Measurements from ENCODE around the gene IL10.
A peak's percentile ranks its signal among the peaks of the same experiment; 100 is the strongest.
"Not testable (repeated sequence)": the region's sequence is repeated elsewhere in the genome, so short reads cannot be mapped to it uniquely, and the experiment has no call there.

The IL10 gene

DNA sequence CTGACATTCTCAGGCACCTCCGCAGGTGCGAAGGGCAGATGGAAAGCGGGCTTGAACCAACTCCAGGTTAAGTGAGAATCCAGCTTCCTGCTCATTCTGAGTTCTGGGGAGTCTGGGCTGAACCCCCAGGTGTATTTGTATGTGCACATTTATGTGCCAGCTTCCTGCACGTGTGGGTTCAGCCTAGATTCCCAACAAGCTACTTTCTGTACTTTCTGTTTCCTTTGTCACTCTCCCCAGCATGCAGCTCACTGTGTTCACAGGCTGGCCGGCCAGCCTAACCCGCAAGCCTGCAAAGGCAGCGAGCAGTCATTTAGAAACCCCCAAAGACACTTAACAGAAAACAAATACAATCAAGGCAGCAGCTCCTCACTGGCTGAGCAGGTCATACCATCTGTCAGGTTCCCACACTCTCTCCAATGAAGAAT, 3.0 kb downstream of the IL10 start:
- TF ChIP-seq, protein P1, sequence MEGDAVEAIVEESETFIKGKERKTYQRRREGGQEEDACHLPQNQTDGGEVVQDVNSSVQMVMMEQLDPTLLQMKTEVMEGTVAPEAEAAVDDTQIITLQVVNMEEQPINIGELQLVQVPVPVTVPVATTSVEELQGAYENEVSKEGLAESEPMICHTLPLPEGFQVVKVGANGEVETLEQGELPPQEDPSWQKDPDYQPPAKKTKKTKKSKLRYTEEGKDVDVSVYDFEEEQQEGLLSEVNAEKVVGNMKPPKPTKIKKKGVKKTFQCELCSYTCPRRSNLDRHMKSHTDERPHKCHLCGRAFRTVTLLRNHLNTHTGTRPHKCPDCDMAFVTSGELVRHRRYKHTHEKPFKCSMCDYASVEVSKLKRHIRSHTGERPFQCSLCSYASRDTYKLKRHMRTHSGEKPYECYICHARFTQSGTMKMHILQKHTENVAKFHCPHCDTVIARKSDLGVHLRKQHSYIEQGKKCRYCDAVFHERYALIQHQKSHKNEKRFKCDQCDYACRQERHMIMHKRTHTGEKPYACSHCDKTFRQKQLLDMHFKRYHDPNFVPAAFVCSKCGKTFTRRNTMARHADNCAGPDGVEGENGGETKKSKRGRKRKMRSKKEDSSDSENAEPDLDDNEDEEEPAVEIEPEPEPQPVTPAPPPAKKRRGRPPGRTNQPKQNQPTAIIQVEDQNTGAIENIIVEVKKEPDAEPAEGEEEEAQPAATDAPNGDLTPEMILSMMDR (IDR thresholded peaks at IDR 0.05; ENCODE audit: low read depth, low read length, missing control alignments), result no peak
- DNase-seq (ENCODE audit: low read depth), result no peak
- H3K4me3 ChIP-seq (ENCODE audit: low read depth, low read length), result no peak overlapping the region
- in situ Hi-C loops (cut with HindIII; ENCODE audit: low sequenced_read_pairs), result no loop called here

DNA sequence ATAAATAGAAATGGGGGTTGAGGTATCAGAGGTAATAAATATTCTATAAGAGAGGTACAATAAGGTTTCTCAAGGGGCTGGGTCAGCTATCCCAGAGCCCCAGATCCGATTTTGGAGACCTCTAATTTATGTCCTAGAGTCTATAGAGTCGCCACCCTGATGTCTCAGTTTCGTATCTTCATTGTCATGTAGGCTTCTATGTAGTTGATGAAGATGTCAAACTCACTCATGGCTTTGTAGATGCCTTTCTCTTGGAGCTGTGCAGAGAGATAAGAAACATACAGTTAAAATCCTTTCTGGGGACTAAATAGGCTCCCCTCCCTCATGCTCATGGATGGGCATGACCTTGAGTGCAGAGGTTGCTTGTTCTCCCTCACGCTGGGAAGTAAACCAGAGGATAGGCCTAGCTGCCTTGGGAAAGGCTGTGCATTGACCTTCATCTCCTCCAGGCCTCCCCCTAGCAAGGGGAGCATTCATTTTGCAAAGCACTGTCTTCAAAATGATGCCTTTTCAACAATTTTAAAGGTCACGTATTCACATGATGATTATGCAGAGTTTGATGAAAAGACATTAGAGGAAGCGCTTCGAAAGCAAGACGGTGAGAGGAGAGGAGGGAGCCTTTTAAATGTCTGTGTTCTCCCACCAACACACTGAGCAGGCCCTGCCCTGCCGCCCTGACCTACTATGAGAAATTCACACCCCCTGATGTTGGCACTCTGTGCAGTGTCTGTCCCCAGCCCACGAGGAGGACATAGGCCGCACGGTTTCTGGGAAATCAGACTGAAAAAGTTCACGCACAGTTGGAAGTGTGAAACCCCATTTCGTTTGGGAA, 3.6 kb downstream of the IL10 start:
- no peak overlapping the region for H3K4me3 ChIP-seq (ENCODE audit: low read depth, low read length)
- in situ Hi-C loops (cut with HindIII; ENCODE audit: low sequenced_read_pairs), result no loop called here
- TF ChIP-seq, protein P1 (IDR thresholded peaks at IDR 0.05; ENCODE audit: low read depth, low read length, missing control alignments), result no peak
- no peak for DNase-seq (ENCODE audit: low read depth)

DNA sequence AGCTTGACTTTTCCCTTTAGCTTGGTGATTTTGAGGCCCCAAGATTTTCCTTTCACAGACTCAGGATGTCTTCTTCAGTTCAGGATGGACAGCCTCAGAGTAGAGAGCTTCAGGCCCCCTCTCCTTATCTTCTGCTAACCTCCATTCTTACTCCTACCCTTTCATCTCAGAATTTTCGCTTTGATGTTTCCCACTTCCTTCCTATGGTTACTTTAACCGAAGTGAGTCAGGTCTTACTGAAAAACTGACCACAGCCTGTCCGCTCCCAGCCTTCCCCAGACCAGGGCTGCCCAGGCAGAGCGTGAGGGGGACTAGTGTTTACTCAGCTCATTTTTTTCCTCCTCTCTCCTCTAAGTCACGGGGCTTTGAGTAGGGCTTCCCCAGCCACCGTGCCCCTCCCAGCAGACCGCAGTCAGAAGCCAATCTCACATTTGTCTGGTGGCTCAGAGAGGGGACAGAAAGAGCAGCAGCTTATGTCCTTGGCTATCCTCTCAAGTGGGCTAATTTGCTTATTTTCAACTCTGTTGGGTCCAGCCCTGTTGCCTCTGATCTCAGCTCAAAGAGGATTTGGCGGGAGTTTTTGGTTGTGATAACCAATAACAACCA, 5.9 kb downstream of the IL10 start:
- H3K4me3 ChIP-seq (ENCODE audit: low read depth, low read length), result no peak overlapping the region
- TF ChIP-seq, protein P1 (IDR thresholded peaks at IDR 0.05; ENCODE audit: low read depth, low read length, missing control alignments), result no peak
- peak; percentile 80 for DNase-seq (ENCODE audit: low read depth)
- in situ Hi-C loops (cut with HindIII; ENCODE audit: low sequenced_read_pairs), result no loop called here

DNA sequence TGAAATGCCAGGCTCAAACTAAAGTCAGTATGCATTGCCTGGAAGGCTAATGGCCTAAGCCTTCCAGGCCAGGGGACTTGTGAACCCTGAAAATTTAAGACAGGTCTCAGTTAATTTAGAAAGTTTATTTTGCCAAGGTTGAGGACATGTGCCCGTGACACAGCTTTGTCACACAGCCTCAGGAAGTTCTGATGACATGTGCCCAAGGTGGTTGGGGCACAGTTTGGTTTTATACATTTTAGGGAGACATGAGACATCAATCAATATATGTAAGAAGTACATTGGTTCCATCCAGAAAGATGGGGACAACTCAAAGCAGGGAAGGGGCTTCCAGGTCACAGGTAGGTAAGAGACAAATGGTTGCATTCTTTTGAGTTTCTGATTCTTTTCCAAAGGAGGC, 6.5 kb downstream of the IL10 start:
- DNase-seq (ENCODE audit: low read depth); in situ Hi-C loops (cut with HindIII; ENCODE audit: low sequenced_read_pairs); H3K4me3 ChIP-seq (ENCODE audit: low read depth, low read length): not testable (repeated sequence)

DNA sequence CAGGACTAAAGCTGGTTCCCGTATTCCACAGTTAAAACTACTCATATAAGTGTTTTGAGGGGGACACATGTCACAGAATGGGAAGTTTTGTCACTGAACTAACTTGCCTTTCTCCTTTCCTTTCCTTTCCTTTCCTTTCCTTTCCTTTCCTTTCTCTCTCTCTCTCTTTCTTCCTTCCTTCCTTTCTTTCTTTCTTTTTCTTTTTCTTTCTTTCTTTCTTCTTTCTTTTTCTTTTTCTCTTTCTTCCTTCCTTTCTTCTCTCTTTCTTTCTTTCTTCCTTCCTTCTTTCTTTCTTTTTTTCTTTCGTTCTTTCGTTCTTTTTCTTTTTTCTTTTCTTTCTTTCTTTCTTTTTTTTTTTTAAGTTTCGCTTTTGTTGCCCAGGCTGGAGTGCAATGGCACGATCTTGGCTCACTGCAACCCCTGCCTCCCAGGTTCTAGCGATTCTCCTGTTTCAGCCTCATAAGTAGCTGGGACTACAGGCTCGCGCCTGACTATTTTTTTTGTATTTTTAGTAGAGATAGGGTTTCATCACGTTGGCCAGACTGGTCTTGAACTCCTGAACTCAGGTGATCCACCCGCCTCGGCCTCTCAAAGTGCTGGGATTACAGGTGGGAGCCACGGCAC, 9.4 kb downstream of the IL10 start:
- DNase-seq (ENCODE audit: low read depth); H3K4me3 ChIP-seq (ENCODE audit: low read depth, low read length); in situ Hi-C loops (cut with HindIII; ENCODE audit: low sequenced_read_pairs): not testable (repeated sequence)

DNA sequence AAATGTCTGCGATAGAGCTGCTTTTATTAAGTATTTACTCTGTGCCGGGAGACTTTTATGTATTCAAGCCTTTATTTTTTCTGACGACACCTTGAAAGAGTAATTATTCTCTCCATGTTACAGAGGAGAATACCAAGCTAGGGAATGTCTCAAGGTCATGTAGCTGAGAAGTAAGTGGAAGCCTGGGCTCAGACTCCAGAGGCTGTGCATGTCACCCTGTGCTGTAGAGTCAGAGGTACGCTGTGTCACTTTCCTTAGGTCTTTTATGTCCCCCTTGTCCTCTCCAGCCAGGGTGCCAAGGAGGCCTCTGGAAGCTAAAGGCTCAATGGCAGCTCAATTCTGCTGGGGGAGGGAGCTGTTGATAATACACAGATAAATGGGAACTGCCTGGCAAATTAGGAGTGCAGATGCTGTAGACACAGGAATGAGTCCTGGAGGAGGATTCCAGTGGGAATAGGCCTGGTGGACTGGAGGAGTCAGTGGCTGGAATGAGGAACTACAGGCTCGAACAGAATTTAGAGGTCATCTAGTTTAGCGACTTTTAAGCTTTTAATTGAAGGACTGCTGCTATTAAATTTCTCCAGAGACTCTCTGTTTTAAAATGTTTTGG, 11.0 kb downstream of the IL10 start:
- H3K4me3 ChIP-seq (ENCODE audit: low read depth, low read length), result no peak overlapping the region
- TF ChIP-seq, protein P1 (IDR thresholded peaks at IDR 0.05; ENCODE audit: low read depth, low read length, missing control alignments), result no peak
- DNase-seq (ENCODE audit: low read depth), result no peak
- in situ Hi-C loops (cut with HindIII; ENCODE audit: low sequenced_read_pairs), result no loop called here

DNA sequence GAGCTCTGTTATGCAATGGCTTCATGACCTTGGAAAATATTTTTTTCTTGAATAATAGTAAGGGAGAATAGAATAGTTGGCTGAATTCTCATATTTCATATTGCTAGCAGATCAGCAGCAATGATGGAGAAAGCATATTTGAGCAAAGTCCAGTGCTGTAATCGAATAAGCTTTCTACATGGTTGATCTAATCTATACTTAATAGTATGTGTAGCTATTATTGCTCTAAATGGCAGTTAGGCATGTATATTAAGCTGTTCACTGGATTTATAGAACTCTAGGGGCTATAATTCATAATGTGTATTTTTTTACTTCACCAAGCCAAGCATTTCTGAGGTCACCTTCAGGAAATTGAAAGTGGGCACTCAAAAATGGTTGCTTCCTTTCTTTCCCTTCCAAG, 11.7 kb downstream of the IL10 start:
- in situ Hi-C loops (cut with HindIII; ENCODE audit: low sequenced_read_pairs), result no loop called here
- TF ChIP-seq, protein P1 (IDR thresholded peaks at IDR 0.05; ENCODE audit: low read depth, low read length, missing control alignments), result no peak
- DNase-seq (ENCODE audit: low read depth), result no peak
- H3K4me3 ChIP-seq (ENCODE audit: low read depth, low read length), result no peak overlapping the region
